Stimulated activated CD8-positive, alpha-beta memory T cell treated with anti-CD3 and anti-CD28 coated beads, Interleukin-4, amount 100 ng/mL, for 1 hour (primary cell): ENCODE results near the gene KDM4D.
"Not testable (repeated sequence)": the region's sequence is repeated elsewhere in the genome, so short reads cannot be mapped to it uniquely, and the experiment has no call there.

Experiments used
- DNase-seq, 2 donors: peaks; one replicate each; pipeline ENCODE4 v3.0.0-alpha.2; 2020; ENCODE audit warnings: low read depth in 2 of 2, low spot score in 1 of 2

The KDM4D gene

DNA sequence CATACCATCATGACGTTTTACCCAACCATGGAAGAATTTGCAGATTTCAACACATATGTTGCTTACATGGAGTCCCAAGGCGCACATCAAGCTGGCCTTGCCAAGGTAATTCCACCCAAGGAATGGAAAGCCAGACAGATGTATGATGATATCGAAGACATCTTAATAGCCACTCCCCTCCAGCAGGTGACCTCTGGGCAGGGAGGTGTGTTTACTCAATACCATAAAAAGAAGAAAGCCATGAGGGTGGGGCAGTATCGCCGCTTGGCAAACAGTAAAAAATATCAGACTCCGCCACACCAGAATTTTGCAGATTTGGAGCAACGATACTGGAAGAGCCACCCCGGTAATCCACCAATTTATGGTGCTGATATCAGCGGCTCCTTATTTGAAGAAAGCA is 52.1 kb downstream of the KDM4D start:
- not testable (repeated sequence) for DNase-seq

DNA sequence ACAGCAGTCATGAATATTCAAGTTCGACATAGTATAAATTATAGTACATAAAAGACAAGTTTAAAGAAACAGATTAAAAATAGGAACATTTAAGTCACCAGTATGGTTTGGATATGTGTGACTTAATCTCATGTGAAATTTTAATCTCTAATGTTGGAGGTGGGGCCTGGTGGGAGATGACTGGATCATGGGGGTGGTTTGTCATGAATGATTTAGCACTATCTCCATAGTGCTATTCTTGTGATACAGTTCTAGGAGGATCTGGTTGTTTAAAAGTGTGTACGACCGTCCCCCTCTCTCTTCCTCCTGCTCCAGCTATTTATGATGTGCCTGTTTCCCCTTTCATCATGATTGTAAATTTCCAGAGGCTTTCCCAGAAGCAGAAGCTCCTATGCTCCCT is 54.8 kb downstream of the KDM4D start:
- no peak for DNase-seq

DNA sequence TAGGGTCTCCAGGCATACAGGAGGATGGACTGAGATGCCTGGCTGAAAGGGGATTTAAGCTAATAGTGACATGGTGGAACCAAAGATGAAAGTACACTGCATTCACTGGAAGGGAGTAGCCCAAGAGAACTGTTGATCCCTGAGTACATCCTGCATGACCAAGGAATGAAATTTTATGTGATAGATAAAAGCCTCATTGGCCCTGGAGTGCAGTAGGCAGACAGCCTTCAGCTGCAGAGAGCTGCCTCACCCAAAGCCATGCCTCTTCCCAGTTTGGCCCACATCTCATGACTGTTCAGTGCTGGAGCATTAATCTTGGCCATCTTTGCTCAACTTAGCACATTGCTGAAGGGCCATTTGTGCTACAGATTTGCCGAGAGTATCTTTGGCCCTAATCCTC is 59.5 kb downstream of the KDM4D start:
- no peak for DNase-seq

DNA sequence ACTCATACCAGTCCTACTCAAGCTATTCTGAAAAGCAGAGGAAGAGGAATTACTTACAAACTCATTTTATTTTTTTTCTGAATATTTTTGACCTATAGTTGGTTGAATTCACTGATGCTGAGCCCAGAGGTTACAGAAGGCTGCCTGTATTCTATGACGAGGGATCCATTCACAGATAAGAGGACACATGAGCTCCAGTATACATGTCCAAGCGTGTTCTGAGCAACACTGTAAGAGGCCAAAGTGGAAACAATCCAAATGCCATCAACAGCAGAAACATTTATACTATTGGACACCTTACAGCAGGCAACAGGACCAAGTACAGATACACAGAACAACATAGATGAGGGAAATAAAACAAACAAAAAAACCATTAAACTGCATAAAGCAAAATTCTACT is 61.8 kb downstream of the KDM4D start:
- no peak for DNase-seq

DNA sequence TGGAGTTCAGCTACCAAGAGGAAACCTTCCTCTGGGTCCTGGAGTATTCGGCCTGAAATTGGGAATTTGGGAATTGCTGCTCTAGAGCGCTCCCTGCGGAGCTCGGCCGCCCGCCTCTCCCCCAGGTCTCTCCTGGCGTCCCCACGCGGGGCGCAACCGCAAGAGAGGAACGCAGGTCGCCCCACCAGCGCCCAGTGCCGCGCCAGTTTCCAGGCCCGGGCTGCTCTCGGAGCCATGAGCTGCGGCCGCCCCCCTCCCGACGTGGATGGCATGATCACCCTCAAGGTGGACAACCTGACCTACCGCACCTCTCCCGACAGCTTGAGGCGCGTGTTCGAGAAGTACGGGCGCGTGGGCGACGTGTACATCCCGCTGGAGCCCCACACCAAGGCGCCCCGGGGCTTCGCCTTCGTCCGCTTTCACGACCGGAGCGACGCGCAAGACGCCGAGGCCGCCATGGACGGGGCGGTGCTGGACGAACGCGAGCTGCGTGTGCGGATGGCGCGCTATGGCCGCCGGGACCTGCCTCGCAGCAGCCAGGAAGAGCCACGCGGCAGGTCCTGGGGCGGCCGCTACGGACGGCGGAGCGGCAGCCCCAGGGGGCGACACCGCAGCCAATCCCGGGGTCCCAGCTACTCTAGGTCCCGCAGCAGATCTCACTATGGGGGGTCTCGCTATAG is 64.0 kb downstream of the KDM4D start:
- not testable (repeated sequence) for DNase-seq

DNA sequence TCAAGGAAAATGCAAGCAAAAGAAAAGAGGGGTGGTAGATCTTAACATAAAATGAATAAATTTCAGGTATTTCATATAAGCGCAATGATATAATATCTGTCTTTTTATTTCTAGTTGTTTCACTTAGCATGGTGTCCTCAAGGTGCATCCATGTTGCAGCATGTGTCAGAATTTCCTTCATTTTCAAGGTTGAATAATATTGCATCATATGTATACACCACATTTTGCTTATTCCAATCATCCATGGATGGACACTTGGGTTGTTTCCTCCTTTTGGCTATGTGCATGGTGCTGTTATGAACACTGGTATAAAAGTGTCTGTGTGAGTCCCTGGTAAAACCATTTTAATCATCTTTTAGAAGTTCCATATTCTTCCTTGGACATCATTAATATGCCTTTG is 68.7 kb downstream of the KDM4D start:
- no peak for DNase-seq

DNA sequence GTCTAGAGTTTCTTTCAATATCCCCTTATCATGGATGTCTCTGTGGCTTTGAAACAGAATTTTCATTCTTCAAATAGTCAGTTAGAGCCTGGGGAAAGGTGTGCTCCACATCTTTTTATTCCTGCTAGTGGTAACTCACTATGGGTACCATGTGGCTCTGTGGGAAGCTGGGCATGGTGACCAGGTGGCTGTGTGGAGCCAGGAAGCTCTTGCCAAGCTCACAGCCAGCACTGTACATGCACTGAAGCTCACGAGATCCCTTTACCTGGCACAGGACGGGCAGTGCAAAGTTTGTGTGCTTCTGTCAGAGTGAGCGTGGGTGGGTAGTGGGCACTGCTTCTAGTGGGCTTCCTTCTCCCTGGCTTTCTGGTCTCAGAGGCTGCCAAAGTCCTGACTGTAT is 69.4 kb downstream of the KDM4D start:
- no peak for DNase-seq

DNA sequence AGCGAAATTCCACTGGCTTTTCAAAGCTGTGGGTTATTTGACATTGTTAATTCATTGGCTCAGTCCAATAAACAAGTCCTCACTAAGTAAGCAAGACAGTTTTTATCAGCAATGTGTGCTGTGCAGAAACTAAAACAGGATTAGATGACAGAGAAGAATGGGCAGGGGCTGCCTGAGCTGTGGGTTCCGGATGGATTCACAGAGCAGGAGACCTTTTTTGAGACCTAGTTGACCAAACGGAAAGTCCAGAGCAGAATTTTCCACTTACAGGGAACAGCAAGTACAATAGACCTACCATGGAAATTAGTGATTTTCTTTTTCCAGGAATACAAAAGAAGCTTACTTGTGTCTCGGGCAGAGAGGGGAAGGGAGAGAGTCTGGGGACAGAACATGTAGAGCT is 70.5 kb downstream of the KDM4D start:
- DNase-seq = no peak

DNA sequence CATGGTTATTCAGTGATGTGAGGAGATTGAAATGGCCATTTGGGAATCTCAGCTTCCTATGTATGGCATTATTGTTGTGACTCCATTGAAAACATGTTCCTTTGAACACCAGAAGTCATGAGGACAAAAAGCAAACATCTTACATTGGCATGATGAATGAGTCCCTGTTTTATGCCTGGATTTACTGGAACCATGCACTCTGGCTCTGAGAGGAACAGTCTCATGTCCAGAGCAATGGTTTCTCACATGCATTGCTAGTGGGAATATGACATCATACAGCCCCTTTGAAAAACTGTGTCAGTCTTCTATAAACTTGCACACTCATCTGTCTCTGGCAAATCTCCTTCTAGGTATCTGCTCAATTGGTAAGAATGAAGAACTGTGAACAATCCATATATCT is 72.3 kb downstream of the KDM4D start:
- no peak for DNase-seq
